T-cell (primary cell): ENCODE data around the gene AAGAB. TPM values are rescaled to one million over a fixed set of nuclear protein-coding genes. Genes with fewer than 3 reads are reported as not detected.

Experiments used
- ATAC-seq, 4 experiments: fragments of 200-7000 bp in 3 of 4; fragments of 150-1000 bp in 1 of 4; cut with Tn5 transposase; replicated peaks in 1 of 4; 1 replicate in 3 of 4; 2 replicates in 1 of 4; pipeline ENCODE4 v1.10.0; 2021; ENCODE audit warnings: moderate library complexity in 3 of 4, mild to moderate bottlenecking in 2 of 4, moderate number of reproducible peaks in 1 of 4
- CTCF ChIA-PET, 2 donors: fragments of 300-600 bp; sonication (Branson Sonifier 250); formaldehyde crosslinking; loops; one replicate each; lab custom pipeline; 2022; ENCODE audit warnings: antibody characterized with exemption in 2 of 2; lab: Charles Lee
- POLR2A ChIA-PET, 2 donors: fragments of 300-600 bp; sonication (Branson Sonifier 250); formaldehyde crosslinking; loops; one replicate each; lab custom pipeline; 2022; ENCODE audit warnings: antibody characterized with exemption in 2 of 2; lab: Charles Lee
- DNase-seq, 35 experiments: peaks; one replicate each; pipeline versions ENCODE4 v3.0.0 to v3.0.0-alpha.2; 2013 to 2023
- H3K27ac ChIP-seq: one replicate; pipeline ENCODE4 v1.5.1; 2013; ENCODE audit warnings: low read length
- H3K27me3 ChIP-seq, 2 experiments: replicated peaks in 1 of 2; 1 replicate in 1 of 2; 2 replicates in 1 of 2; pipeline versions ENCODE4 v1.6.1 to v1.7.0; 2013; ENCODE audit warnings: low read length in 1 of 2, mixed read lengths in 1 of 2; ENCODE audit not compliant: control insufficient read depth in 2 of 2, insufficient read depth in 2 of 2; ENCODE audit errors: extremely low read depth in 1 of 2
- H3K36me3 ChIP-seq, 2 donors: 1 replicate in 1 of 2; 2 replicates in 1 of 2; pipeline versions ENCODE4 v1.6.1 to v1.7.0; 2013; ENCODE audit warnings: low read length in 1 of 2; ENCODE audit not compliant: control insufficient read depth in 2 of 2, insufficient read depth in 1 of 2; ENCODE audit errors: extremely low read depth in 1 of 2
- H3K4me1 ChIP-seq, 2 experiments: 1 replicate in 1 of 2; 2 replicates in 1 of 2; pipeline versions ENCODE4 v1.6.1 to v1.7.0; 2013; ENCODE audit warnings: low read length in 2 of 2, mixed read lengths in 1 of 2; ENCODE audit not compliant: insufficient read depth in 2 of 2, control insufficient read depth in 1 of 2; ENCODE audit errors: extremely low read depth in 1 of 2
- H3K4me3 ChIP-seq, 2 donors: 1 replicate in 1 of 2; 2 replicates in 1 of 2; pipeline versions ENCODE4 v1.5.1 to v1.7.0; 2013; ENCODE audit warnings: mild to moderate bottlenecking in 2 of 2, low read length in 1 of 2, moderate library complexity in 1 of 2; ENCODE audit not compliant: control insufficient read depth in 1 of 2; ENCODE audit errors: extremely low read depth in 1 of 2
- H3K9me3 ChIP-seq: 2 replicates; pipeline ENCODE4 v1.7.0; 2013
- H3K27ac Mint-ChIP-seq, 2 donors: one replicate each; pipeline ENCODE4 v1.8.0; 2020 to 2021; ENCODE audit warnings: mild to moderate bottlenecking in 2 of 2, mixed read lengths in 2 of 2
- H3K27me3 Mint-ChIP-seq, 2 donors: one replicate each; pipeline ENCODE4 v1.8.0; 2021 to 2022; ENCODE audit warnings: mixed read lengths in 2 of 2
- H3K36me3 Mint-ChIP-seq: one replicate; pipeline ENCODE4 v1.8.0; 2021; ENCODE audit warnings: mixed read lengths
- H3K4me1 Mint-ChIP-seq, 3 donors: one replicate each; pipeline ENCODE4 v1.8.0; 2020 to 2022; ENCODE audit warnings: mixed read lengths in 3 of 3, mild to moderate bottlenecking in 1 of 3
- H3K4me3 Mint-ChIP-seq, 3 donors: one replicate each; pipeline ENCODE4 v1.8.0; 2020 to 2022; ENCODE audit warnings: mild to moderate bottlenecking in 3 of 3, mixed read lengths in 3 of 3, moderate library complexity in 3 of 3
- H3K9me3 Mint-ChIP-seq, 3 donors: one replicate each; pipeline ENCODE4 v1.8.0; 2020 to 2022; ENCODE audit warnings: mixed read lengths in 3 of 3
- WGBS: methylation state at CpG from one replicate; pipeline ENCODE4 v1.1.5; 2013; ENCODE audit warnings: missing lambda C conversion rate; ENCODE audit not compliant: insufficient coverage; 5-methylcytosine and 5-hydroxymethylcytosine counted together
- total RNA-seq, 35 experiments: library from RNA in 6 of 35; stranded (reverse) in 6 of 35; fragments of 120-200 nt in 1 of 35; gene quantifications; one replicate each; pipeline versions ENCODE4 v1.2.1 to v1.2.4 and lab custom pipeline; 2013 to 2026

AAGAB gene
- total RNA-seq, 5 donors from 2014 or later (not counting 1 experiment from before 2014, with no cell fraction given): 21.9 to 28.4 (median 23.6) TPM

DNA sequence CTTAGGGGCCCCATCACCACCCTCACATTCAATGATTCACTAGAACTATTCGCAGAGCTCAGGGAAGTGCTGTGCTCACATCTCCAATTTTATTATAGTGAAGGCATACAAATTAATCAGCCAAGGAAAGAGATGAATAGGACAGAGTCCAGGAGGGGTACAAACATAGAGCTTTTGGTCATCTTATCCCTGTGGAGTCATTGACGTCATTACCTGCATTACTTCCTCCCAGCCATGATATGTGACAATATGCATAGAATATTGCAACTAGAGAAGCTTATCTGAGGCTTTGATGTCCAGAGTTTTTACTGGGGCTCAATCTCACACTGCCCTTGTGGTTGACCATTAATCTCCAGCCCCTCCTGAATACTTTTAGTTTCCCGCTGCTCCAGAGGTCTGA is 1.6 kb upstream of the AAGAB start:
- Histone ChIP-seq H3K27me3 (no peaks in the 10 kb centered on the region), H3K4me3 (no peak overlapping the region), H3K36me3 (no peaks in the 10 kb centered on the region), H3K27ac (no peak overlapping the region), H3K9me3 (no peaks in the 10 kb centered on the region), H3K4me1 (peaks cover 6 to 17% of the 10 kb centered on the region in 2 experiments)
- DNase-seq (no peak), ATAC-seq (no peak)
- Mint-ChIP-seq H3K27ac (peak overlapping the region; percentile 43 to 50), H3K27me3 (no peaks in the 10 kb centered on the region), H3K36me3 (no peaks in the 10 kb centered on the region), H3K4me1 (peaks cover 32 to 38% (median 36%) of the 10 kb centered on the region in 3 donors), H3K4me3 (peak overlapping the region; percentile 55 to 98 (median 82)), H3K9me3 (no peaks in the 10 kb centered on the region)
- 80% methylated on average over 1 of the region's 3 CpGs for WGBS
- CTCF ChIA-PET: interaction anchor here in 1 of 2 donors (4.2 kb wide), 1 partner anchor 16 kb away, joined by 14 read pairs; no protein-coding TSS in a partner anchor
- POLR2A ChIA-PET: interaction anchor here in 1 of 2 donors (0.5 kb wide), 1 partner anchor 55 kb away, joined by 7 read pairs; no protein-coding TSS in a partner anchor

DNA sequence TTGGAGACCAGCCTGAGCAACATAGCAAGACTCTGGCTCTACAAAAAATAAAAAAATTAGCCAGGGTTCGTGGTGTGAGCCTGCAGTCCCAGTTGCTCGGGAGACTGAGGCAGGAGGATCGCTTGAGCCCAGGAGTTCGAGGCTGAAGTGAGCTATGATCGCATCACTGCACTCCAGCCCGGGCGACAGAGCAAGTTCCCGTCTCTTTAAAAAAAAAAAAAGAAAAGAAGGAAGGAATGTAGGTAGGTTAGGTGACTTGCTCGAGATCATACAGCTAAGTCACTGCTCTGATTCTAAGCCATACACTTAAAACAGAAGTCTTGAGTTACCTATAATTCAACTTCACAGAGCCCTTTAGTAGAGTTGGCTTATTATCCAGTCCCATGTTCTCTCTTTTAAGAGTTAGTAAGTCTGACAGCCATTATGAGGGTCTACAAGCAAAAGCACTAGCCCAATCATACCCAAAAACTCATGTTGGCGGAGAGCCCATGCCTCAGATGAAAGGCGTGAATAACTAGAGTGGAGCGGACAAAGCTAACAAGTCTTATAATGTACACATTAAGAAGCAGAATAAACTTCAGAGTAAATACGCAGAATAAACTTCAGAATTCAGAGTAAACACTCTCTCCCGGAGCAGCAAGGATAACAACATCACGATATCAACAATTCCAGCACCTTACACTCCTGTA is 768 bp downstream of the AAGAB start:
- H3K4me3 ChIP-seq: peak overlapping the region; percentile 86 to 99
- no peaks in the 10 kb centered on the region for H3K27me3 ChIP-seq
- Mint-ChIP-seq H3K9me3 (no peaks in the 10 kb centered on the region), H3K4me1 (peaks cover 45 to 50% (median 47%) of the 10 kb centered on the region in 3 donors), H3K4me3 (peak overlapping the region; percentile 82 to 99 (median 98)), H3K27ac (peak overlapping the region; percentile 92 to 95), H3K36me3 (peaks cover 3% of the 10 kb centered on the region), H3K27me3 (no peaks in the 10 kb centered on the region)
- WGBS: 31% methylated on average over 7 of the region's 15 CpGs
- ChIA-PET CTCF (interaction anchor here in 1 of 2 donors (4.2 kb wide), 1 partner anchor 14 kb away, joined by 14 read pairs; no protein-coding TSS in a partner anchor), POLR2A (interaction anchor here in 1 of 2 donors (0.6 kb wide), 1 partner anchor 296 kb away, joined by 3 read pairs; no protein-coding TSS in a partner anchor)
- ATAC-seq (no peak), DNase-seq (peak in 1 of 35 experiments; percentile 3)
- no peaks in the 10 kb centered on the region for H3K9me3 ChIP-seq
- H3K36me3 ChIP-seq: peaks cover 0 to 4% of the 10 kb centered on the region in 2 donors
- peaks cover 6 to 17% of the 10 kb centered on the region in 2 experiments for H3K4me1 ChIP-seq
- peak overlapping the region; percentile 81 for H3K27ac ChIP-seq

DNA sequence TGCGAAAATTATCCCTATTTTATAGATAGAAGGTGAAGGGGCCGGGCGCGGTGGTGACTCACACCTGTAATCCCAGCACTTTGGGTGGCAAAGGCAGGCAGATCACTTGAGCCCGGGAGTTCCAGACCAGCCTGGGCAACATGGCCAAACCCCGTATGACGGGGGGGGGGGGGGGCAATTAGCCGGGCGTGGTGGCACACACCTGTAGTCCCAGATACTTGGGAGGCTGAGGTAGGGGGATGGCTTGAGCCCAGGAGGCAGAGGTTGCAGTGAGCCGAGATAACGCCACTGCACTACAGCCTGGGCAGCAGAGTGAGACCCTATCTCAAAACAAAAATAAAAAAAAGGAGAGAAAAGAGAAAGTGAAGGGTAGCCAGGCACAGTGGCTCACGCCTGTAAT is 1.4 kb downstream of the AAGAB start:
- H3K27ac ChIP-seq: no peak overlapping the region
- POLR2A ChIA-PET: interaction anchor here in 1 of 2 donors (0.6 kb wide), 1 partner anchor 297 kb away, joined by 3 read pairs; no protein-coding TSS in a partner anchor
- Mint-ChIP-seq H3K9me3 (no peaks in the 10 kb centered on the region), H3K36me3 (peaks cover 6% of the 10 kb centered on the region), H3K27me3 (no peaks in the 10 kb centered on the region), H3K4me1 (peaks cover 50 to 51% (median 50%) of the 10 kb centered on the region in 3 donors), H3K4me3 (peak overlapping the region; percentile 82 to 99 (median 98)), H3K27ac (peak overlapping the region; percentile 28 to 92)
- no peak for DNase-seq
- peaks cover 6 to 17% of the 10 kb centered on the region in 2 experiments for H3K4me1 ChIP-seq
- no peak for ATAC-seq
- H3K27me3 ChIP-seq: no peaks in the 10 kb centered on the region
- H3K9me3 ChIP-seq: no peaks in the 10 kb centered on the region
- CTCF ChIA-PET: no interaction called here
- WGBS: 84% methylated on average over 2 of the region's 12 CpGs
- H3K36me3 ChIP-seq: peaks cover 0 to 4% of the 10 kb centered on the region in 2 donors
- no peak overlapping the region for H3K4me3 ChIP-seq

DNA sequence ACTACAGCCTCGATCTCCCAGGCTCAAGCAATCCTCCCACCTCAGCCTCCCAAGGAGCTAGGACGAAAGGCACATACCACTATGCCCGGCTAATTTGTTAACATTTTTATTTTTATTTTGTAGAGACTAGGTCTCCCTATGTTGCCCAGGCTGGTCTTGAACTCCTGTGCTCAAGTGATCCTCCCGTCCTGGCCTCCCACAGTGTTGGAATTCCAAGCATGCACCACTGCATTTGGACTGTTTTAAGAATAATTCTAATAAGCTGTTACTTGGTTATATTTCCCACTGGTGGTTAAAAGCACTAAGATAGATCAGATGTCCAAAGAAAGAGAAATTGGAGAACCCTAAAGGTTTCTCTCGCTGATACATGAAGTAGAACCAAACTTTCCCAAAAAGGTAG is 3.1 kb downstream of the AAGAB start:
- no peaks in the 10 kb centered on the region for H3K27me3 ChIP-seq
- Mint-ChIP-seq H3K9me3 (peaks cover 3 to 6% (median 4%) of the 10 kb centered on the region in 3 donors), H3K36me3 (peaks cover 20% of the 10 kb centered on the region), H3K4me3 (no peak overlapping the region), H3K27ac (no peak overlapping the region), H3K4me1 (peaks cover 53 to 61% (median 59%) of the 10 kb centered on the region in 3 donors), H3K27me3 (no peaks in the 10 kb centered on the region)
- no peaks in the 10 kb centered on the region for H3K9me3 ChIP-seq
- no peak overlapping the region for H3K27ac ChIP-seq
- WGBS: no CpG with 5 or more reads among the region's 5 CpGs
- ChIA-PET CTCF (no interaction called here), POLR2A (no interaction called here)
- no peak for DNase-seq
- H3K4me1 ChIP-seq: peaks cover 6 to 17% of the 10 kb centered on the region in 2 experiments
- no peak for ATAC-seq
- no peak overlapping the region for H3K4me3 ChIP-seq
- peaks cover 0 to 4% of the 10 kb centered on the region in 2 donors for H3K36me3 ChIP-seq

- Mint-ChIP-seq H3K27ac (no peak overlapping the region), H3K9me3 (peaks cover 3 to 6% (median 4%) of the 10 kb centered on the region in 3 donors), H3K4me1 (peaks cover 54 to 62% (median 57%) of the 10 kb centered on the region in 3 donors), H3K27me3 (no peaks in the 10 kb centered on the region), H3K36me3 (peaks cover 34% of the 10 kb centered on the region), H3K4me3 (no peak overlapping the region)
- POLR2A ChIA-PET: no interaction called here
- DNase-seq (no peak), ATAC-seq (no peak)
- CTCF ChIA-PET: interaction anchor here in 1 of 2 donors (0.6 kb wide), 1 partner anchor 10 kb away, joined by 3 read pairs; no protein-coding TSS in a partner anchor
- Histone ChIP-seq H3K4me1 (peaks cover 6 to 15% of the 10 kb centered on the region in 2 experiments), H3K27ac (no peak overlapping the region), H3K4me3 (no peak overlapping the region), H3K9me3 (no peaks in the 10 kb centered on the region), H3K36me3 (peaks cover 0 to 4% of the 10 kb centered on the region in 2 donors), H3K27me3 (no peaks in the 10 kb centered on the region)
Measured at GRCh38 chr15:67249830-67250229, 4.6 kb downstream of the AAGAB start.

DNA sequence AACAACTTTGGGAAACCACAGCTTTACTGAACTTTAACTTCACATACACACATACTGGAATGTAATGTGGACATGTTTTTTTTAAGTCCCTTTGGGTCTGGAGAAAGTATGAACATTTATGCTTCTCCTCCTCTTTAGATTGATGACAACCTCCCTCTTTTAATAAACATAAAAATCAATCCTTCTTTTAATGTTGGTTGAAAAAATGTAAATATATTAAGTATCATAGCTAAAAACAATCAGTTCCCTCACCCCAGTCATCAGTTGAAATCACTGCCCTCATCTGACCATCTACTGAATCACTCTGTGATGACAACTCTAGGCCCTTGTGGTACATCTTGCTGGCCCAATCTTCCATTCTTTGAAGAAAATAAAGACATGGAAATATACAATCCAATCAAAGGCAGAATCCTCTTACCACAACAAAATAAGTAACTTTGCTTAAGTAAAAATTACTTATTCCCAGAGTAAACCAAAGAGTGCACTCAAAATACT is 6.4 kb downstream of the AAGAB start:
- no peaks in the 10 kb centered on the region for H3K9me3 ChIP-seq
- Mint-ChIP-seq H3K4me3 (no peak overlapping the region), H3K27me3 (no peaks in the 10 kb centered on the region), H3K36me3 (peaks cover 35% of the 10 kb centered on the region), H3K9me3 (peaks cover 3 to 6% (median 4%) of the 10 kb centered on the region in 3 donors), H3K27ac (peak overlapping the region; percentile 48 to 64), H3K4me1 (peaks cover 52 to 60% (median 54%) of the 10 kb centered on the region in 3 donors)
- DNase-seq (no peak), ATAC-seq (no peak)
- CTCF ChIA-PET: interaction anchor here in 1 of 2 donors (0.7 to 1.0 kb wide), 2 partner anchors 149 to 584 kb away, joined by 3 to 4 read pairs; no protein-coding TSS in a partner anchor
- H3K4me1 ChIP-seq: peaks cover 3% of the 10 kb centered on the region in 2 experiments
- no peaks in the 10 kb centered on the region for H3K27me3 ChIP-seq
- POLR2A ChIA-PET: interaction anchor here in 1 of 2 donors (0.6 kb wide), 1 partner anchor 18 kb away, joined by 3 read pairs; no protein-coding TSS in a partner anchor
- H3K4me3 ChIP-seq: no peak overlapping the region
- H3K36me3 ChIP-seq: peaks cover 0 to 4% of the 10 kb centered on the region in 2 donors
- no peak overlapping the region for H3K27ac ChIP-seq
